ENCODE measurements around the gene KHSRP.
A peak's percentile ranks its signal among the peaks of the same experiment; 100 is the strongest.

Gene KHSRP, protein sequence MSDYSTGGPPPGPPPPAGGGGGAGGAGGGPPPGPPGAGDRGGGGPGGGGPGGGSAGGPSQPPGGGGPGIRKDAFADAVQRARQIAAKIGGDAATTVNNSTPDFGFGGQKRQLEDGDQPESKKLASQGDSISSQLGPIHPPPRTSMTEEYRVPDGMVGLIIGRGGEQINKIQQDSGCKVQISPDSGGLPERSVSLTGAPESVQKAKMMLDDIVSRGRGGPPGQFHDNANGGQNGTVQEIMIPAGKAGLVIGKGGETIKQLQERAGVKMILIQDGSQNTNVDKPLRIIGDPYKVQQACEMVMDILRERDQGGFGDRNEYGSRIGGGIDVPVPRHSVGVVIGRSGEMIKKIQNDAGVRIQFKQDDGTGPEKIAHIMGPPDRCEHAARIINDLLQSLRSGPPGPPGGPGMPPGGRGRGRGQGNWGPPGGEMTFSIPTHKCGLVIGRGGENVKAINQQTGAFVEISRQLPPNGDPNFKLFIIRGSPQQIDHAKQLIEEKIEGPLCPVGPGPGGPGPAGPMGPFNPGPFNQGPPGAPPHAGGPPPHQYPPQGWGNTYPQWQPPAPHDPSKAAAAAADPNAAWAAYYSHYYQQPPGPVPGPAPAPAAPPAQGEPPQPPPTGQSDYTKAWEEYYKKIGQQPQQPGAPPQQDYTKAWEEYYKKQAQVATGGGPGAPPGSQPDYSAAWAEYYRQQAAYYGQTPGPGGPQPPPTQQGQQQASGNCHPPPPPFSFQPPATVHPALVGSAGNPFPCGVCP

DNA sequence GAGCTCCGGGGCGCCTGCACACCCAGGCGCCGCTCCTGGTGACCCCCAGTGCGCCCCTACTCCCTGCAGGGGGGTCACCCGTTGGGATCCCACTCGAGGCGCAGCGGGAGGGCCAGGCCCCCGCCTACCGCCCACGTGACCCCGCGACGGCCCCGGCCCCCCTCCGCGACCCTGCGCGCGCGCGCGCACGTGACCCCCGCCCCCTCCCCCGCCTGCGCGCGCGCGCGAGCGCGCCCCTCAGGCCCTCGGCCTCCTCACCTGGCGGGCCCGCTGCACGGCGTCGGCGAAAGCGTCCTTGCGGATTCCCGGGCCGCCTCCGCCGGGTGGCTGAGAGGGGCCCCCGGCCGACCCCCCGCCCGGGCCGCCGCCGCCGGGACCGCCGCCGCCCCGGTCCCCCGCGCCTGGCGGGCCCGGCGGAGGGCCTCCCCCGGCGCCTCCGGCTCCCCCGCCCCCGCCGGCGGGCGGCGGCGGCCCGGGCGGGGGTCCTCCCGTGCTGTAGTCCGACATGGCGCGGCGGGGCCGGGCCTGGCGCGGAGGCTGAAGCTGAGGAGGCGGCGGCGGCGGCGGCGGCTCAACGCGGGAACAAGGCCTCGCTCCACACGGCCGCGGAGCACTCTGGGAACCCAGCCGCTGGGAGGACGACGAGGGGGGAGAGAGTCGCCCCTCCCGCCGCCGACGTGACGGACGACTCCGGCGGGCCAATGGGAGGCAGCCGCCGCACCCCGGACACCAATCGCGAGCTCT is at the start of gene KHSRP:
Gene KHSRP, minus strand, starts transcription at position 617 of the 744 bp plus-strand sequence. Its CDS starts 110 bp downstream, at position 507.
- H3K4me1 ChIP-seq (ENCODE audit: control insufficient read depth in 1 of 2, insufficient read depth in 2 of 2, low read length in 2 of 2): peaks cover 21 to 25% of the 10 kb centered on the region in 2 donors
- H3K36me3 ChIP-seq (ENCODE audit: control insufficient read depth in 1 of 2, insufficient read depth in 2 of 2, low read length in 2 of 2): peaks cover 4 to 26% of the 10 kb centered on the region in 2 donors
- H3K27me3 ChIP-seq (ENCODE audit: control insufficient read depth in 1 of 2, insufficient read depth in 2 of 2, low read length in 2 of 2): no peaks in the 10 kb centered on the region
- no peaks in the 10 kb centered on the region for H3K9me3 ChIP-seq (ENCODE audit: control insufficient read depth in 1 of 2, low read length in 2 of 2)
- peak within 1 kb of the TSS; percentile 75 to 82 for H3K9ac ChIP-seq (ENCODE audit: low read depth in 1 of 2, low read length in 2 of 2)
- peak within 1 kb of the TSS; percentile 32 for H3K27ac ChIP-seq (ENCODE audit: low read depth, low read length)
- peak within 1 kb of the TSS; percentile 91 to 96 for H3K4me3 ChIP-seq (ENCODE audit: low read depth in 1 of 2, low read length in 2 of 2)

DNA sequence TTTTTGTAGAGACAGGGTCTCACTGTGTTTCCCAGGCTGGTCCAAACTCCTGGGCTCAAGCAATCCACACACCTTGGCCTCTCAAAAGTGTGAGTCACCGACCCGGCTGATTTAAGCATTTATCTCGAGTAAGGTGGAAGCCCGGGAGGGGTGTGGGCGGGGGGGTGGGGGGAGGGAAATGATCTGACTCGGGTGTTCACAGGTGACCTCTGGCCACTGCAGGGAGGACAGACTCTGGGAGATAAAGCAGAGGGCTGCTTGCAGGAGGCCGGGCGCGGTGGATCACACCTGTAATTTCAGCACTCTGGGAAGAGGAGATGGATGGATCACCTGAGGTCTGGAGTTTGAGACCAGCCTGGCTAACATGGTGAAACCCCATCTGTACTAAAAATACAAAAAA is 49.0 kb upstream of the KHSRP start:
- Histone ChIP-seq H3K9me3 (ENCODE audit: control insufficient read depth in 1 of 2, low read length in 2 of 2) (no peaks in the 10 kb centered on the region), H3K27ac (ENCODE audit: low read depth, low read length) (no peak overlapping the region), H3K9ac (ENCODE audit: low read depth in 1 of 2, low read length in 2 of 2) (no peak overlapping the region), H3K36me3 (ENCODE audit: control insufficient read depth in 1 of 2, insufficient read depth in 2 of 2, low read length in 2 of 2) (peaks cover 4 to 8% of the 10 kb centered on the region in 2 donors), H3K4me3 (ENCODE audit: low read depth in 1 of 2, low read length in 2 of 2) (no peak overlapping the region), H3K27me3 (ENCODE audit: control insufficient read depth in 1 of 2, insufficient read depth in 2 of 2, low read length in 2 of 2) (no peaks in the 10 kb centered on the region), H3K4me1 (ENCODE audit: control insufficient read depth in 1 of 2, insufficient read depth in 2 of 2, low read length in 2 of 2) (peaks cover 8 to 16% of the 10 kb centered on the region in 2 donors)

DNA sequence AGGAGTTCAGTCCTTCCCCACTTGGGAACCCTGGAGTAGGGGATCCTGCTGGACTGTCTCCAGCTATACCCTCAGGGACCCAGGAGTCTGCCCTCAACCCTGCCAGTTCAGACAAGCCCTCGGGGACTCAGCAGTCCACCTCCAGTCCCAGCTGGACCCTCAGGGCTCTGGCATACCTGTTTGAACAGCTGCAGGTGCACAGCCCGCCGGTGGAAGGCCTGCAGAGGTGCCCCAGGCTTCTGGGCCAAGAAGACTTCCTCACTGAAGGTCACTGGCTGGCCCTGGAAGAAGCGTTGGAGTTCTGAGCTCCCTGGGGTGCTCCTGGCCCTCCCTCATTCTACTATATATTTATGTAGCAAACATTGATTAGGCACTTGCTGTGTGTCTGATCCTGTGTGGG is 48.1 kb upstream of the KHSRP start:
- Histone ChIP-seq H3K4me1 (ENCODE audit: control insufficient read depth in 1 of 2, insufficient read depth in 2 of 2, low read length in 2 of 2) (peaks cover 8 to 16% of the 10 kb centered on the region in 2 donors), H3K9me3 (ENCODE audit: control insufficient read depth in 1 of 2, low read length in 2 of 2) (no peaks in the 10 kb centered on the region), H3K36me3 (ENCODE audit: control insufficient read depth in 1 of 2, insufficient read depth in 2 of 2, low read length in 2 of 2) (peaks cover 8 to 18% of the 10 kb centered on the region in 2 donors), H3K4me3 (ENCODE audit: low read depth in 1 of 2, low read length in 2 of 2) (no peak overlapping the region), H3K9ac (ENCODE audit: low read depth in 1 of 2, low read length in 2 of 2) (no peak overlapping the region), H3K27ac (ENCODE audit: low read depth, low read length) (no peak overlapping the region), H3K27me3 (ENCODE audit: control insufficient read depth in 1 of 2, insufficient read depth in 2 of 2, low read length in 2 of 2) (no peaks in the 10 kb centered on the region)

DNA sequence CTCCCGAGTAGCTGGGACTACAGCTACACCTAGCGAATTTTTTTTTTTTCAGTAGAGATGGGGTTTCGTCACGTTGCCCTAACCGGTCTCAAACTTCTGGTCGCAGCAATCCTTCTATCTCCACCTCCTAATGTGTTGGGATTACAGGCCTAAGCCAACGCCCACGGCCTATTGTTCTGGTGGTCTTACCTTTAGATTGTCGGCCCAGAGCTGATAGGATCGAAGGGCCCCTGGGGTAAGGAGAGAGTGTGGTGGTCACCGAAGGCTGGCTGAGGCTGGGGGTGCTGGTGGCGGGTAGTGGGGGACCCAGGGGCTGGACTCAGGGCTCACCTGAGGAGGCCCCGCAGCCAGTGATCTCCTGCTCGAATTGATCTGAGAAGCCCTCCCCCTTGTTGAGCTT is 46.5 kb upstream of the KHSRP start:
- H3K27ac ChIP-seq (ENCODE audit: low read depth, low read length): no peak overlapping the region
- no peak overlapping the region for H3K4me3 ChIP-seq (ENCODE audit: low read depth in 1 of 2, low read length in 2 of 2)
- no peaks in the 10 kb centered on the region for H3K9me3 ChIP-seq (ENCODE audit: control insufficient read depth in 1 of 2, low read length in 2 of 2)
- no peak overlapping the region for H3K9ac ChIP-seq (ENCODE audit: low read depth in 1 of 2, low read length in 2 of 2)
- no peaks in the 10 kb centered on the region for H3K27me3 ChIP-seq (ENCODE audit: control insufficient read depth in 1 of 2, insufficient read depth in 2 of 2, low read length in 2 of 2)
- peaks cover 10 to 22% of the 10 kb centered on the region in 2 donors for H3K36me3 ChIP-seq (ENCODE audit: control insufficient read depth in 1 of 2, insufficient read depth in 2 of 2, low read length in 2 of 2)
- peaks cover 8 to 16% of the 10 kb centered on the region in 2 donors for H3K4me1 ChIP-seq (ENCODE audit: control insufficient read depth in 1 of 2, insufficient read depth in 2 of 2, low read length in 2 of 2)

DNA sequence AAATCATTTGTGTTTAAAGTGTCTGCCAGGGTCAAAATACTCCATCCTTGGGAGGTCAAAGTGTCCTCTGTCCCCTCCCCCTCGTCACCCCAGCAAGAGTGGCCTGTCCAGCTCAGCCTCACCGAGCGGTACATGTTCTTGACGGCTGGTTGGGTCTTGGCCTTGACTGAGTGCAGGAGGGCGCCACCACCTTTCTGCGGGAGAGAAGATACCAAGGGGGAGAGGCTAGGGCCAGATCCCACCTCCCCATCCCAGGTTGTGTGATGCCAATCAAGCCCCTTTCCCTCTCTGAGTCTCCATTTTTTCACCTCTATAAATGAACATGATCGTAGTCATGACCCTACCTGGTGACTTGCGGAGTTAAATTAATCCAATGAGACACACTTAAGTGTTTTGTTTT is 45.6 kb upstream of the KHSRP start:
- Histone ChIP-seq H3K4me1 (ENCODE audit: control insufficient read depth in 1 of 2, insufficient read depth in 2 of 2, low read length in 2 of 2) (peaks cover 5 to 12% of the 10 kb centered on the region in 2 donors), H3K9me3 (ENCODE audit: control insufficient read depth in 1 of 2, low read length in 2 of 2) (no peaks in the 10 kb centered on the region), H3K9ac (ENCODE audit: low read depth in 1 of 2, low read length in 2 of 2) (no peak overlapping the region), H3K36me3 (ENCODE audit: control insufficient read depth in 1 of 2, insufficient read depth in 2 of 2, low read length in 2 of 2) (peaks cover 10 to 23% of the 10 kb centered on the region in 2 donors), H3K4me3 (ENCODE audit: low read depth in 1 of 2, low read length in 2 of 2) (no peak overlapping the region), H3K27me3 (ENCODE audit: control insufficient read depth in 1 of 2, insufficient read depth in 2 of 2, low read length in 2 of 2) (no peaks in the 10 kb centered on the region), H3K27ac (ENCODE audit: low read depth, low read length) (no peak overlapping the region)

DNA sequence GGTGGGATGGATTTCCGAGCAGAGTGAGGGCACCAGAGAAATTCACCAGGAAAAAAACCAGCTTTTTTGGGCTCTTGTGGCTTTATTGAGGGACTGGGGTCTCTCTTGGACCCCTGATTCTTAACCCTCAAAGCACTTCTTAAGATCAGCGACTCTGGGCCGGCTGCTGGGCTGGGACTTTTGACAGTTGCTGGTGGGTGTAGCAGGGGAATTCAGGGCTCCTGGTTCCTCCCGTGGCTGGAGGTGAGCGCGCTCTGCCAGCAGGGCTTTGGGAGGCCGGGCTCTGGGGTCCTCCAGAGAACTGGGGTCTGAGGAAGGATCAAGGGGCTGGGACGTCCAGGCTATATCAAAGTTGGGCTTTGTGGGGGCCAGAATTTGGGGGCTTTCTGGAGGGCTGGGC is 42.8 kb upstream of the KHSRP start:
- no peak overlapping the region for H3K4me3 ChIP-seq (ENCODE audit: low read depth in 1 of 2, low read length in 2 of 2)
- no peaks in the 10 kb centered on the region for H3K9me3 ChIP-seq (ENCODE audit: control insufficient read depth in 1 of 2, low read length in 2 of 2)
- peaks cover 10 to 23% of the 10 kb centered on the region in 2 donors for H3K36me3 ChIP-seq (ENCODE audit: control insufficient read depth in 1 of 2, insufficient read depth in 2 of 2, low read length in 2 of 2)
- no peaks in the 10 kb centered on the region for H3K27me3 ChIP-seq (ENCODE audit: control insufficient read depth in 1 of 2, insufficient read depth in 2 of 2, low read length in 2 of 2)
- no peak overlapping the region for H3K9ac ChIP-seq (ENCODE audit: low read depth in 1 of 2, low read length in 2 of 2)
- H3K27ac ChIP-seq (ENCODE audit: low read depth, low read length): no peak overlapping the region
- H3K4me1 ChIP-seq (ENCODE audit: control insufficient read depth in 1 of 2, insufficient read depth in 2 of 2, low read length in 2 of 2): peaks cover 5 to 6% of the 10 kb centered on the region in 2 donors

DNA sequence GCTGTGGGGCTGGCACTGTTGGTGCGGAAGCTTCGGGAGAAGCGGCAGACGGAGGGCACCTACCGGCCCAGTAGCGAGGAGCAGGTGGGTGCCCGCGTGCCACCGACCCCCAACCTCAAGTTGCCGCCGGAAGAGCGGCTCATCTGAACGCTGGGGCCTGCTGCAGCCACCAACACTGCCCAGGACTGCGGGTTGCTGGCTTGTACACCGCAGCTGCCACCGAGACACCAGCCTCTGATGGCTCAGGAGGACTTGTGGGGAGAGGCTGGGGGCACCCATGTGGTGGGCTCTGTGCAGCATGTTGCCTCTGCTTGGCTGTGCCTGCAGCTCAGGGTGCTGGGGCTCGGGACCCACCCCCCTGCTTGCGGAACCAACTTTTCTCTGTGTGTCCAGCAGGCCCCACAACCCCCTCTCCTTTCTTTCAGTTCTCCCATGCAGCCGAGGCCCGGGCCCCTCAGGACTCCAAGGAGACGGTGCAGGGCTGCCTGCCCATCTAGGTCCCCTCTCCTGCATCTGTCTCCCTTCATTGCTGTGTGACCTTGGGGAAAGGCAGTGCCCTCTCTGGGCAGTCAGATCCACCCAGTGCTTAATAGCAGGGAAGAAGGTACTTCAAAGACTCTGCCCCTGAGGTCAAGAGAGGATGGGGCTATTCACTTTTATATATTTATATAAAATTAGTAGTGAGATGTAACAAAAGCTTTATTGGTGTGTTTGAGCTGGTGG is 42.1 kb upstream of the KHSRP start:
- no peak overlapping the region for H3K4me3 ChIP-seq (ENCODE audit: low read depth in 1 of 2, low read length in 2 of 2)
- peaks cover 5 to 13% of the 10 kb centered on the region in 2 donors for H3K4me1 ChIP-seq (ENCODE audit: control insufficient read depth in 1 of 2, insufficient read depth in 2 of 2, low read length in 2 of 2)
- H3K27ac ChIP-seq (ENCODE audit: low read depth, low read length): no peak overlapping the region
- H3K27me3 ChIP-seq (ENCODE audit: control insufficient read depth in 1 of 2, insufficient read depth in 2 of 2, low read length in 2 of 2): no peaks in the 10 kb centered on the region
- H3K36me3 ChIP-seq (ENCODE audit: control insufficient read depth in 1 of 2, insufficient read depth in 2 of 2, low read length in 2 of 2): peaks cover 10 to 23% of the 10 kb centered on the region in 2 donors
- H3K9ac ChIP-seq (ENCODE audit: low read depth in 1 of 2, low read length in 2 of 2): no peak overlapping the region
- no peaks in the 10 kb centered on the region for H3K9me3 ChIP-seq (ENCODE audit: control insufficient read depth in 1 of 2, low read length in 2 of 2)

DNA sequence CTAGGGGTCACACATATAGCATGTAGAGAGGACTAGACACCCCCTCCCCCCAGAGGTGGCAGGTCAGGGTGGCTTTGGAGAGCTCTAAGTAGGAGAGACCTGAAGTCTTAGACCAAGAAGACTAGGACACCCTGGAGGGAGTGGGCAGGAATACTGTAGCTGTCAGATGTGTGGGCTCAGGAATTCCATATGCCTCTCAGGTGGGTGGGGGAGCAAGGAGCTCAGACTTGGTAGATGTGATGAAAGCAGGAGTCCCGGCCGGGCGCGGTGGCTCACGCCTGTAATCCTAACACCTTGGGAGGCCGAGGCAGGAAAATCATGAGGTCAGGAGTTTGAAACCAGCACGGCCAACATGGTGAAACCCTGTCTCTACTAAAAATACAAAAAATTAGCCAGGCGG is 41.1 kb upstream of the KHSRP start:
- no peaks in the 10 kb centered on the region for H3K27me3 ChIP-seq (ENCODE audit: control insufficient read depth in 1 of 2, insufficient read depth in 2 of 2, low read length in 2 of 2)
- peaks cover 10 to 23% of the 10 kb centered on the region in 2 donors for H3K36me3 ChIP-seq (ENCODE audit: control insufficient read depth in 1 of 2, insufficient read depth in 2 of 2, low read length in 2 of 2)
- H3K9ac ChIP-seq (ENCODE audit: low read depth in 1 of 2, low read length in 2 of 2): peak overlapping the region in 1 of 2 donors; percentile 95
- H3K4me3 ChIP-seq (ENCODE audit: low read depth in 1 of 2, low read length in 2 of 2): peak overlapping the region; percentile 61 to 74
- no peak overlapping the region for H3K27ac ChIP-seq (ENCODE audit: low read depth, low read length)
- H3K9me3 ChIP-seq (ENCODE audit: control insufficient read depth in 1 of 2, low read length in 2 of 2): no peaks in the 10 kb centered on the region
- H3K4me1 ChIP-seq (ENCODE audit: control insufficient read depth in 1 of 2, insufficient read depth in 2 of 2, low read length in 2 of 2): peaks cover 5 to 13% of the 10 kb centered on the region in 2 donors

DNA sequence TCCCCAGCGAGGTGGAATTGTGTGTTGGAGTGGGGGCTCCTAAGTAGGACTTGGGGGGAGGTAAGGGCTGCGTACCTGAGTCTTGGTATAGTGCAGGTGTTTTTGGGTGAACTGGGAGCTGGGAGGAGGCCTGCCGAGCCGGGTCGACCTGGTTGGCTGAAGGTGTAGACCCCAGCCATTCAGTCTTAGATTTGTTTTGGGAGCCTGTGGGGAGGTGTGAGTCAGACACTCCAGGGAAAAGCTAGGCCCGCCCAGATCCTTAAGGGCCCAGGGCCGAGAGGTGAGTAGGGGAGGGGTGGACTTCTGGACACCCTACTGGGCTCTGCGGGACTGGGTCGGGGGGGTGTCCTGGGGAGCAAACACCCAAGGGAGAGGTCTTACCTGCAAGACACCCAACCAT is 40.4 kb upstream of the KHSRP start:
- peaks cover 10 to 20% of the 10 kb centered on the region in 2 donors for H3K36me3 ChIP-seq (ENCODE audit: control insufficient read depth in 1 of 2, insufficient read depth in 2 of 2, low read length in 2 of 2)
- peak overlapping the region; percentile 87 for H3K27ac ChIP-seq (ENCODE audit: low read depth, low read length)
- H3K9me3 ChIP-seq (ENCODE audit: control insufficient read depth in 1 of 2, low read length in 2 of 2): no peaks in the 10 kb centered on the region
- peak overlapping the region; percentile 61 to 74 for H3K4me3 ChIP-seq (ENCODE audit: low read depth in 1 of 2, low read length in 2 of 2)
- peak overlapping the region; percentile 74 to 95 for H3K9ac ChIP-seq (ENCODE audit: low read depth in 1 of 2, low read length in 2 of 2)
- peaks cover 5 to 13% of the 10 kb centered on the region in 2 donors for H3K4me1 ChIP-seq (ENCODE audit: control insufficient read depth in 1 of 2, insufficient read depth in 2 of 2, low read length in 2 of 2)
- no peaks in the 10 kb centered on the region for H3K27me3 ChIP-seq (ENCODE audit: control insufficient read depth in 1 of 2, insufficient read depth in 2 of 2, low read length in 2 of 2)
